HepG2 (cell line): Measurements from ENCODE around the gene TBL3. TPM values are rescaled to one million over a fixed set of nuclear protein-coding genes. Genes with fewer than 3 reads are reported as not detected.
A peak's percentile ranks its signal among the peaks of the same experiment; 100 is the strongest.

ENCODE experiments used
- NPAS2 ChIP-seq: sonication (generic); formaldehyde crosslinking; IDR thresholded peaks from 2 replicates; pipeline ENCODE4 v1.8.0; 2022; ENCODE audit warnings: mild to moderate bottlenecking, missing genetic modification reagents, borderline replicate concordance
- PRMT3 ChIP-seq: sonication (generic); formaldehyde crosslinking; IDR thresholded peaks from 2 replicates; pipeline ENCODE4 v1.8.1; 2022; ENCODE audit warnings: low read depth, mild to moderate bottlenecking, moderate library complexity, missing genetic modification reagents, borderline replicate concordance
- RAD51 ChIP-seq: fragments of 450-650 bp; IDR thresholded peaks from 2 replicates; pipeline ENCODE4 v1.6.1; 2016; ENCODE audit warnings: borderline replicate concordance
- U2AF1 ChIP-seq: fragments of 200-400 bp; formaldehyde crosslinking; optimal IDR thresholded peaks from 2 replicates; pipeline ENCODE3; 2017; ENCODE audit warnings: mild to moderate bottlenecking, low read depth, low read length
- U2AF2 ChIP-seq: fragments of 200-400 bp; formaldehyde crosslinking; IDR thresholded peaks from 2 replicates; pipeline ENCODE4 v1.6.1; 2017; ENCODE audit warnings: low read depth, mild to moderate bottlenecking, low read length
- ZFP36L1 ChIP-seq: sonication (generic); formaldehyde crosslinking; IDR thresholded peaks from 2 replicates; pipeline ENCODE4 v1.8.0; 2022; ENCODE audit warnings: mild to moderate bottlenecking, missing genetic modification reagents, moderate library complexity
- ZNF431 ChIP-seq: sonication (generic); formaldehyde crosslinking; IDR thresholded peaks from 2 replicates; pipeline ENCODE4 v1.9.0; 2022; ENCODE audit warnings: missing genetic modification reagents, low read depth, mild to moderate bottlenecking, borderline replicate concordance
- ZNF883 ChIP-seq: sonication (generic); formaldehyde crosslinking; IDR thresholded peaks from 2 replicates; pipeline ENCODE4 v1.5.1; 2020; ENCODE audit warnings: mild to moderate bottlenecking, missing genetic modification reagents; ENCODE audit errors: not compliant biosample characterization
- ZSCAN22 ChIP-seq: sonication (generic); formaldehyde crosslinking; IDR thresholded peaks from 2 replicates; pipeline ENCODE4 v1.4.0; 2020; ENCODE audit warnings: mild to moderate bottlenecking, missing genetic modification reagents
- polyA plus RNA-seq, 8 experiments: library from polyadenylated mRNA; depleted of rRNA in 3 of 8; stranded (reverse) in 7 of 8; unstranded in 1 of 8; fragments of >200 nt; fragmentation: Illumina TruSeq in 4 of 8; extraction: Trizol in 4 of 8; gene quantifications; 2 replicates each; pipeline versions ENCODE4 v1.2.1 to v1.2.3, GENCODE V29; 2011 to 2016; ENCODE audit warnings: low read depth in 4 of 8, missing spikeins in 1 of 8, mixed read lengths in 1 of 8; ENCODE audit not compliant: insufficient read depth in 1 of 8
- total RNA-seq, 5 experiments: library from RNA; depleted of rRNA; stranded (reverse); fragments of >200 nt; fragmentation: Illumina TruSeq; extraction: Trizol; gene quantifications; 2 replicates each; pipeline ENCODE4 v1.2.3, GENCODE V29; 2016; ENCODE audit warnings: low read depth in 1 of 5
- TF ChIP-seq, protein P1 (sequence below): sonication (generic); formaldehyde crosslinking; IDR thresholded peaks from 2 replicates; pipeline ENCODE4 v1.5.0; 2020; ENCODE audit warnings: mild to moderate bottlenecking, missing genetic modification reagents
- TF ChIP-seq, protein P2 (sequence below): sonication (generic); formaldehyde crosslinking; IDR thresholded peaks from 2 replicates; pipeline ENCODE4 v1.9.0; 2021; ENCODE audit warnings: missing genetic modification reagents, mild to moderate bottlenecking, borderline replicate concordance
- TF ChIP-seq, protein P3 (sequence below): sonication (generic); formaldehyde crosslinking; IDR thresholded peaks from 2 replicates; pipeline ENCODE4 v1.4.0; 2020; ENCODE audit warnings: missing genetic modification reagents
- TF ChIP-seq, protein P4 (sequence below): sonication (generic); formaldehyde crosslinking; IDR thresholded peaks from 2 replicates; pipeline ENCODE4 v1.4.0; 2020; ENCODE audit warnings: missing genetic modification reagents
- TF ChIP-seq, protein P5 (sequence below): IDR thresholded peaks from 2 replicates; pipeline ENCODE4 v1.6.1; 2018; ENCODE audit warnings: missing genetic modification reagents, mild to moderate bottlenecking, missing compliant biosample characterization

Gene TBL3
- total and polyA plus RNA-seq, 2 of the 13 experiments (the other 11 are each of a cell fraction or from before 2014, with no cell fraction given): 16.8 to 38.0 TPM

DNA sequence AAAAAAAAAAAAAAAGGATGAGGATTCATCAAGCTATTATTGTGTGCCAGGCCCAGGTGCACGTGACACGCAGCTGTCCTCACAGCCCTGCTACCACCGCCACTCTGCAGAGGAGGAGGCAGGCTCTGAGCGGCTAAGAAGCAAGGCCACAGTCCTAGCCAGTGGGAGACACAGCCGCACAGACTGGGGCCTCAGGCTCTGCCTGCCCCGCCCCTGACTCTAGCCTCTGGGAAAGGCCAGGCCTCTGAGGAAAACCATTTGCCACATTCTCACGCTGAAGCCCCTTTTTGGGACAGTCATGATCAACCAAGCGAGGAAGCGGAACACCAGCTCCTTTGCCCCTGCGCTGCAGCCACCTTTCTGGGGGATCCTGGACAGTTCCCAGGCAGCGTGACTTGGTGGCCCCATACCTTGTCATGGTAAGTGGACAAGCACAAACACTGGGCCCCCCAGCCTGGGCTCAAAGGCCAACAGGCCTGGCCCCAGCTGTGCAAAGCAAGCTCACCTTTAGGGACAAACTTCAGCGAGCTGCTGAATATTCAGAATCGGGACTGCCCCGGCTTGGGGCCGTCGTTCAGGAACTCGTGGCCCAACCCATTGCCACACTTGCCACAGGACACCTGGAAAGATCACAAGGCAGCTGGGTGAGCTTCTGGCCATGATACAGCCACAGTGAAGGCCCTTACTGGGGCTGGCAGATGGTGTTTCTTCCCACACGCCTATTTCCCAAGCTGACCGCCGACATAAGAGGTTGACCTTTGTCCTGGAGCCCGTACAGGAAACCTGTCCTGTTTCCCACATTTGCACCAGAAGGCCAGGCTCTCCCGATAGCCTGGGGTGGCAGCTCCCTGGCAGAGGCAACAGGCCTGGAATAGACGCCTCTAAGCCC is 31.3 kb upstream of the TBL3 start (continued):
- TF ChIP-seq, protein P1, sequence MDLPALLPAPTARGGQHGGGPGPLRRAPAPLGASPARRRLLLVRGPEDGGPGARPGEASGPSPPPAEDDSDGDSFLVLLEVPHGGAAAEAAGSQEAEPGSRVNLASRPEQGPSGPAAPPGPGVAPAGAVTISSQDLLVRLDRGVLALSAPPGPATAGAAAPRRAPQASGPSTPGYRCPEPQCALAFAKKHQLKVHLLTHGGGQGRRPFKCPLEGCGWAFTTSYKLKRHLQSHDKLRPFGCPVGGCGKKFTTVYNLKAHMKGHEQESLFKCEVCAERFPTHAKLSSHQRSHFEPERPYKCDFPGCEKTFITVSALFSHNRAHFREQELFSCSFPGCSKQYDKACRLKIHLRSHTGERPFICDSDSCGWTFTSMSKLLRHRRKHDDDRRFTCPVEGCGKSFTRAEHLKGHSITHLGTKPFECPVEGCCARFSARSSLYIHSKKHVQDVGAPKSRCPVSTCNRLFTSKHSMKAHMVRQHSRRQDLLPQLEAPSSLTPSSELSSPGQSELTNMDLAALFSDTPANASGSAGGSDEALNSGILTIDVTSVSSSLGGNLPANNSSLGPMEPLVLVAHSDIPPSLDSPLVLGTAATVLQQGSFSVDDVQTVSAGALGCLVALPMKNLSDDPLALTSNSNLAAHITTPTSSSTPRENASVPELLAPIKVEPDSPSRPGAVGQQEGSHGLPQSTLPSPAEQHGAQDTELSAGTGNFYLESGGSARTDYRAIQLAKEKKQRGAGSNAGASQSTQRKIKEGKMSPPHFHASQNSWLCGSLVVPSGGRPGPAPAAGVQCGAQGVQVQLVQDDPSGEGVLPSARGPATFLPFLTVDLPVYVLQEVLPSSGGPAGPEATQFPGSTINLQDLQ (CRISPR knock-in tag): 0 out of 2 replicates have a peak, but pooled peaks have one; percentile 42
- TF ChIP-seq, protein P2, sequence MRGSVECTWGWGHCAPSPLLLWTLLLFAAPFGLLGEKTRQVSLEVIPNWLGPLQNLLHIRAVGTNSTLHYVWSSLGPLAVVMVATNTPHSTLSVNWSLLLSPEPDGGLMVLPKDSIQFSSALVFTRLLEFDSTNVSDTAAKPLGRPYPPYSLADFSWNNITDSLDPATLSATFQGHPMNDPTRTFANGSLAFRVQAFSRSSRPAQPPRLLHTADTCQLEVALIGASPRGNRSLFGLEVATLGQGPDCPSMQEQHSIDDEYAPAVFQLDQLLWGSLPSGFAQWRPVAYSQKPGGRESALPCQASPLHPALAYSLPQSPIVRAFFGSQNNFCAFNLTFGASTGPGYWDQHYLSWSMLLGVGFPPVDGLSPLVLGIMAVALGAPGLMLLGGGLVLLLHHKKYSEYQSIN (CRISPR knock-in tag): no peak
- TF ChIP-seq RAD51 (no peak), NPAS2 (CRISPR knock-in tag) (no peak), ZNF431 (no peak), ZSCAN22 (CRISPR knock-in tag) (no peak), ZNF883 (CRISPR knock-in tag) (peak; percentile 61), ZFP36L1 (CRISPR knock-in tag) (no peak), U2AF2 (no peak), U2AF1 (peak; percentile 95), PRMT3 (peak; percentile 54; the same call in 1 of the 2 replicates)
- TF ChIP-seq, protein P3, sequence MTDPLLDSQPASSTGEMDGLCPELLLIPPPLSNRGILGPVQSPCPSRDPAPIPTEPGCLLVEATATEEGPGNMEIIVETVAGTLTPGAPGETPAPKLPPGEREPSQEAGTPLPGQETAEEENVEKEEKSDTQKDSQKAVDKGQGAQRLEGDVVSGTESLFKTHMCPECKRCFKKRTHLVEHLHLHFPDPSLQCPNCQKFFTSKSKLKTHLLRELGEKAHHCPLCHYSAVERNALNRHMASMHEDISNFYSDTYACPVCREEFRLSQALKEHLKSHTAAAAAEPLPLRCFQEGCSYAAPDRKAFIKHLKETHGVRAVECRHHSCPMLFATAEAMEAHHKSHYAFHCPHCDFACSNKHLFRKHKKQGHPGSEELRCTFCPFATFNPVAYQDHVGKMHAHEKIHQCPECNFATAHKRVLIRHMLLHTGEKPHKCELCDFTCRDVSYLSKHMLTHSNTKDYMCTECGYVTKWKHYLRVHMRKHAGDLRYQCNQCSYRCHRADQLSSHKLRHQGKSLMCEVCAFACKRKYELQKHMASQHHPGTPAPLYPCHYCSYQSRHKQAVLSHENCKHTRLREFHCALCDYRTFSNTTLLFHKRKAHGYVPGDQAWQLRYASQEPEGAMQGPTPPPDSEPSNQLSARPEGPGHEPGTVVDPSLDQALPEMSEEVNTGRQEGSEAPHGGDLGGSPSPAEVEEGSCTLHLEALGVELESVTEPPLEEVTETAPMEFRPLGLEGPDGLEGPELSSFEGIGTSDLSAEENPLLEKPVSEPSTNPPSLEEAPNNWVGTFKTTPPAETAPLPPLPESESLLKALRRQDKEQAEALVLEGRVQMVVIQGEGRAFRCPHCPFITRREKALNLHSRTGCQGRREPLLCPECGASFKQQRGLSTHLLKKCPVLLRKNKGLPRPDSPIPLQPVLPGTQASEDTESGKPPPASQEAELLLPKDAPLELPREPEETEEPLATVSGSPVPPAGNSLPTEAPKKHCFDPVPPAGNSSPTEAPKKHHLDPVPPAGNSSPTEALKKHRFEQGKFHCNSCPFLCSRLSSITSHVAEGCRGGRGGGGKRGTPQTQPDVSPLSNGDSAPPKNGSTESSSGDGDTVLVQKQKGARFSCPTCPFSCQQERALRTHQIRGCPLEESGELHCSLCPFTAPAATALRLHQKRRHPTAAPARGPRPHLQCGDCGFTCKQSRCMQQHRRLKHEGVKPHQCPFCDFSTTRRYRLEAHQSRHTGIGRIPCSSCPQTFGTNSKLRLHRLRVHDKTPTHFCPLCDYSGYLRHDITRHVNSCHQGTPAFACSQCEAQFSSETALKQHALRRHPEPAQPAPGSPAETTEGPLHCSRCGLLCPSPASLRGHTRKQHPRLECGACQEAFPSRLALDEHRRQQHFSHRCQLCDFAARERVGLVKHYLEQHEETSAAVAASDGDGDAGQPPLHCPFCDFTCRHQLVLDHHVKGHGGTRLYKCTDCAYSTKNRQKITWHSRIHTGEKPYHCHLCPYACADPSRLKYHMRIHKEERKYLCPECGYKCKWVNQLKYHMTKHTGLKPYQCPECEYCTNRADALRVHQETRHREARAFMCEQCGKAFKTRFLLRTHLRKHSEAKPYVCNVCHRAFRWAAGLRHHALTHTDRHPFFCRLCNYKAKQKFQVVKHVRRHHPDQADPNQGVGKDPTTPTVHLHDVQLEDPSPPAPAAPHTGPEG (CRISPR knock-in tag): 0 out of 2 replicates have a peak, but pooled peaks have one; percentile 17
- TF ChIP-seq, protein P4, sequence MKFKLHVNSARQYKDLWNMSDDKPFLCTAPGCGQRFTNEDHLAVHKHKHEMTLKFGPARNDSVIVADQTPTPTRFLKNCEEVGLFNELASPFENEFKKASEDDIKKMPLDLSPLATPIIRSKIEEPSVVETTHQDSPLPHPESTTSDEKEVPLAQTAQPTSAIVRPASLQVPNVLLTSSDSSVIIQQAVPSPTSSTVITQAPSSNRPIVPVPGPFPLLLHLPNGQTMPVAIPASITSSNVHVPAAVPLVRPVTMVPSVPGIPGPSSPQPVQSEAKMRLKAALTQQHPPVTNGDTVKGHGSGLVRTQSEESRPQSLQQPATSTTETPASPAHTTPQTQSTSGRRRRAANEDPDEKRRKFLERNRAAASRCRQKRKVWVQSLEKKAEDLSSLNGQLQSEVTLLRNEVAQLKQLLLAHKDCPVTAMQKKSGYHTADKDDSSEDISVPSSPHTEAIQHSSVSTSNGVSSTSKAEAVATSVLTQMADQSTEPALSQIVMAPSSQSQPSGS (CRISPR knock-in tag): peak; percentile 50; the same call in 1 of the 2 replicates
- TF ChIP-seq, protein P5, sequence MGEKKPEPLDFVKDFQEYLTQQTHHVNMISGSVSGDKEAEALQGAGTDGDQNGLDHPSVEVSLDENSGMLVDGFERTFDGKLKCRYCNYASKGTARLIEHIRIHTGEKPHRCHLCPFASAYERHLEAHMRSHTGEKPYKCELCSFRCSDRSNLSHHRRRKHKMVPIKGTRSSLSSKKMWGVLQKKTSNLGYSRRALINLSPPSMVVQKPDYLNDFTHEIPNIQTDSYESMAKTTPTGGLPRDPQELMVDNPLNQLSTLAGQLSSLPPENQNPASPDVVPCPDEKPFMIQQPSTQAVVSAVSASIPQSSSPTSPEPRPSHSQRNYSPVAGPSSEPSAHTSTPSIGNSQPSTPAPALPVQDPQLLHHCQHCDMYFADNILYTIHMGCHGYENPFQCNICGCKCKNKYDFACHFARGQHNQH (CRISPR knock-in tag): peak; percentile 47
